Fibroblast of villous mesenchyme (primary cell): ENCODE results near the gene SLC16A8. TPM values are rescaled to one million over a fixed set of nuclear protein-coding genes. Genes with fewer than 3 reads are reported as not detected.

Source experiments
- DNase-seq: peaks from one replicate; pipeline ENCODE4 v3.0.0-alpha.2; 2010; ENCODE audit warnings: low read depth
- H3K4me3 ChIP-seq: 2 replicates; pipeline ENCODE4 v1.5.1; 2011; ENCODE audit warnings: low read depth, mild to moderate bottlenecking, low read length
- total RNA-seq: library from RNA; depleted of rRNA; stranded (reverse); fragments of >200 nt; gene quantifications from 2 replicates; pipeline ENCODE4 v1.2.3, GENCODE V29; 2012
- TF ChIP-seq, protein P1 (sequence below): IDR thresholded peaks from 2 replicates; pipeline ENCODE4 v1.5.1; 2012; ENCODE audit warnings: low read depth, mild to moderate bottlenecking, low read length; ENCODE audit not compliant: insufficient read depth

SLC16A8 gene
- total RNA-seq, 1 donor, result not detected

DNA sequence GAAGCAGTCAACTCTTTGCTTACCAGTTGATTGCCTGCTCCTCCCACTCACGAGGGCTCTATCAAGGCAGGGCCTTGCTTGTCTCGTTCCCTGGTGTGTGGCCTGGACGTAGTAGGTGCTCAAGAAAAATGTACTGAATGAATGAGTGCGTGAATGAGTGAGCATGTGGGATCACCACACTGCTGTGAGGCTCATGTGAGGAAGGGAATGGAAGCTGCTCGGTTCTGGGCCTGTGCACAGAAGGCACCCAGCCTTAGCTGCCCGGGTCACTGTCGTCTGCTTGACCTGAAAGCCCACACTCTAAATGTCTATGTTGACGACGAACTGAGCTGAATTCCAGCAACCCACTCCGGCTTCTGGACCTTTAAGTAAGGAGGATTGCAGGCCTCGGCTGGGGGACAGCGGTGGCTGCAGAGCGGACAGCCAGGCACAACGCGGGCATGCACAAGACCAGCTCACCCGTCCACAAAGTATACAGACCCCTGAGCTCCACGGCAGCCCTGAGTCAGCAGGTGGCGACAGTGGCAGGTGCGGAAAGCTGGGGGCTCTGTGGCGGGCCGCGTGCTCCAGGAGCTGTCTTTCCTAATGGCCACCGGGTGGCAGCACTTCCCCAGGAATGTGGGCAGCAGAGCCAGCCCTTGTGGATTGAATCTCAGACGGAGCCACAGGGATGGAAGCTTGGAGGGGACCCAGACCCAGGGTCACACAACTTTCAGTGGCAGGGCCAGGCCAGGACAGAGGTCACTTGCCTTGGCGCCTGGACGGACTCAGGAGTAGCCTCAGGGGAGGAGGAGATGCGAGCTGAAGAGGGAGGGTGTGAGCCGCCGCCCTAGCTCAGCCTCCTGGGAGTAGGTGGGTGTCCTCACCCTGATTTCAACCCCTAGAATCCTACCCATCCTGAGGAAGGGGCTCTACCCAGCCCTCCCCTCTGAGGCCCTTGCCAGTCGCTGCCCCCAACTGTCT lies 31.8 kb downstream of the SLC16A8 start:
- TF ChIP-seq, protein P1, sequence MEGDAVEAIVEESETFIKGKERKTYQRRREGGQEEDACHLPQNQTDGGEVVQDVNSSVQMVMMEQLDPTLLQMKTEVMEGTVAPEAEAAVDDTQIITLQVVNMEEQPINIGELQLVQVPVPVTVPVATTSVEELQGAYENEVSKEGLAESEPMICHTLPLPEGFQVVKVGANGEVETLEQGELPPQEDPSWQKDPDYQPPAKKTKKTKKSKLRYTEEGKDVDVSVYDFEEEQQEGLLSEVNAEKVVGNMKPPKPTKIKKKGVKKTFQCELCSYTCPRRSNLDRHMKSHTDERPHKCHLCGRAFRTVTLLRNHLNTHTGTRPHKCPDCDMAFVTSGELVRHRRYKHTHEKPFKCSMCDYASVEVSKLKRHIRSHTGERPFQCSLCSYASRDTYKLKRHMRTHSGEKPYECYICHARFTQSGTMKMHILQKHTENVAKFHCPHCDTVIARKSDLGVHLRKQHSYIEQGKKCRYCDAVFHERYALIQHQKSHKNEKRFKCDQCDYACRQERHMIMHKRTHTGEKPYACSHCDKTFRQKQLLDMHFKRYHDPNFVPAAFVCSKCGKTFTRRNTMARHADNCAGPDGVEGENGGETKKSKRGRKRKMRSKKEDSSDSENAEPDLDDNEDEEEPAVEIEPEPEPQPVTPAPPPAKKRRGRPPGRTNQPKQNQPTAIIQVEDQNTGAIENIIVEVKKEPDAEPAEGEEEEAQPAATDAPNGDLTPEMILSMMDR, result peak; percentile 75
- H3K4me3 ChIP-seq, result no peak overlapping the region
- peak; percentile 68 for DNase-seq

DNA sequence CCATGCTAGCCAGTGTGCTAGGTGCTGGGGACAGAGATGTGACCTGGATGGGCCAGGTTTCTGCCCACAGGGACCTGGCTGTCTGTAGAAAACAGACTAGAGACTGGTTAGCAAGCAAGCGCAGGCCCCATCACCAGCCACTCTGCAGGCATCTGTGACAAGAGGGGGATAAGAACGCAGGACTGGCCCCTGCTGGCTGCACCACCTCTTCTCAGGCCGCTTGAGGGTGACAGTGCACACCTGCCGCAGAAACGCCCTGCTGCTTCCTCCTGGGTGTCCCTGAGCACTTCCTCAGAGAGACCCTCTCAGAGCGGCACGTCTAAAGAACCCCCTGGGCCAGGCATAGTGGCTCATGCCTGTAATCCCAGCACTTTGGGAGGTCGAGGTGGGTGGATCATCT lies 32.7 kb downstream of the SLC16A8 start:
- no peak for DNase-seq
- TF ChIP-seq, protein P1, result no peak
- no peak overlapping the region for H3K4me3 ChIP-seq

DNA sequence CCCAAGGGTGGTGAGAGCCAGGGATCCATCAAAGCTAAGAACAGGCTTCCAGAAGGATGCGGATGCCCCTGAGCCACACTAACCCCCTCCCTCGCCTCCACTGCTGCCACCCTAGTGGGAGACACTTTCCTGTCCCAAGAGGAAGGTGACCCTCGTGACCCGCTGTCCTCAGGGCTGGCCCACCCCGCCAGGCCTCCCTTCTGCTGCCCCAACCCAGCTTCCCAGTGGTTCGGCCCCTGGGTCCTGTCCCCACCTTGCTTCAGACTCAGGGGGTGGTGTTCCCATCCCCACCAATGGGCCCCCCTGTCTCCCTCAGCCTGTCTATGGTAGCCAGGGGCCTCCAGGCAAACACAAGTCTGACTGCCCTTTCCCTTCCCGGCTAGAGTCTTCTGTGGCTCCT lies 33.3 kb downstream of the SLC16A8 start:
- no peak overlapping the region for H3K4me3 ChIP-seq
- DNase-seq, result no peak
- TF ChIP-seq, protein P1, result no peak

DNA sequence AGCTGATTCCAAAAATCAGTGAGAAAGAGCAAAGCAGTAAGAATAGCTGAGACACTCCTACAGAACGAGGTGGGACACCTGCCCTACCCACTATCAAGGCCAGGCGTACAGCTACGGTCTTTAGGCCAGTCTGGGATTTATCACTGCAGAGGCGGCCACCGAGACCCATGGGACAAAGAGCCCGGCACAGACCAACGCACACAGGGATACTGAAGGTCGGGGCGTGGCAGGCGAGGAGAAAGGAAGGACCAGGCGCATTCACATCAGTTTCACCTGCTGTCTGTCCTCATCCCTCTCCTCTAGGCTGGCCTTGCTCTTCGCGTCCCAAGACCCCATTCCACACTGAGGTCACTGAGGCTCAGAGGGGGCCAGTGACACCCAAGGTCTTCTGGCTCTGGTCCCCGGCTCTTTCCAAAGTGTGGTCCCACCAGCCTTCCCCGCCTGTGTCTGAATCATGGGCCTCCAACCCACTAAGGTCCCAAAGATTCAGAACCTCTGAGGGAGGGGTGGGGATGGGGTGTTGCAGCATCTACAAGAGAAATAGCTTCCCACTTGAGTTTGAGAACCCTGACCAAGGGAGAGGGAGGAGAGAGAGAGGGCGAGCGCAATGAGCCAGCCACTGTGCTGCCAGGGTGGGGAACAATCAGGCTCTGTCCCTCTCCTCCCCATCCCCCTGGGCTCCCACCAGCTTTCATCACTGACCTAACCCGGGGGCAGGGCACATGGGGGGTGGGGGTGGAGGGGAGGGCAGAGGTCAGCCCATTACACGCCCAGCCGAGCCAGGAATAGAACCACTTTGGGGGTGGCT lies 34.0 kb downstream of the SLC16A8 start:
- no peak for DNase-seq
- TF ChIP-seq, protein P1, result no peak
- H3K4me3 ChIP-seq, result no peak overlapping the region

DNA sequence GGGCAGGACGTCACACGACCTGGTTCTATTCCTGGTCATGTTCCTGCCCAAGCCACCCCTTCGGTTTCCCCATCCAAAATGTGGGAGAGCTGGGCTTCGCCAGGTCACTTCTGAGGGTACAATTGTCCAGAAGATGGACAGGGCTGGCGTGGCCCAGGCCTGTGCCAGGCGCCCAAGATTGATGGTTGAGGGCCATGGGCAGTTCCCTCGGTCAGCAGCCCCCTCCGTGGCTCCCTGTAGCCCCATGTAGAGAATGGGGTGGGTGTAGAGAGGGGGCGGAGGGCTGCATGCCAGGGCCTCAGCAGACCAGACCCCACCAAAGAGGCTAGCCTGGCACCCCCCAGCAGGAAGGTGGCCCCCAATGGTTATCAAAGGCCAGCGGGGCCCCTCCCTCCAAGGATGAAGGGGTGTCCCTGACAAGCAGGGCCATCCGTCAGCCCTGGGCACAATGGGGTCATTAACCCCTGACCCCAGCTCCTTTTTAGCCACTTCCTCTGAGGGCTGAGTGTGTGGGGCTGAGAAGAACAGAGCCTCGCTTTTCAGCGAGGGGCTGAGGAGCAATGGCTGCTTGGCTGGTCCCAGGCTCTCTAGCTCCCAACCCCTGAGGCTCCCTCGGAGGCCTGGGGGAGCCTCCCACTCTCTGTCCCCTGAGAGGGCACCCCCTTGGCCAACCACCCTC lies 37.8 kb downstream of the SLC16A8 start:
- no peak overlapping the region for H3K4me3 ChIP-seq
- TF ChIP-seq, protein P1, result no peak
- no peak for DNase-seq
